D721Med (cell line): ENCODE measurements around the gene PIGU.

Experiments used
- DNase-seq: peaks from one replicate; pipeline ENCODE4 v3.0.0; 2011; ENCODE audit warnings: low spot score; ENCODE audit not compliant: insufficient read length
- FAIRE-seq: peaks from 2 replicates; lab custom pipeline; 2011; peaks lifted over from hg19 to GRCh38; lab: Jason Lieb, UNC
- TF ChIP-seq, protein P1 (sequence below): IDR thresholded peaks from 2 replicates; pipeline ENCODE4 v1.5.1; 2012; ENCODE audit warnings: mild to moderate bottlenecking, control low read depth; ENCODE audit not compliant: insufficient read depth; ENCODE audit errors: missing control alignments

Gene PIGU

DNA sequence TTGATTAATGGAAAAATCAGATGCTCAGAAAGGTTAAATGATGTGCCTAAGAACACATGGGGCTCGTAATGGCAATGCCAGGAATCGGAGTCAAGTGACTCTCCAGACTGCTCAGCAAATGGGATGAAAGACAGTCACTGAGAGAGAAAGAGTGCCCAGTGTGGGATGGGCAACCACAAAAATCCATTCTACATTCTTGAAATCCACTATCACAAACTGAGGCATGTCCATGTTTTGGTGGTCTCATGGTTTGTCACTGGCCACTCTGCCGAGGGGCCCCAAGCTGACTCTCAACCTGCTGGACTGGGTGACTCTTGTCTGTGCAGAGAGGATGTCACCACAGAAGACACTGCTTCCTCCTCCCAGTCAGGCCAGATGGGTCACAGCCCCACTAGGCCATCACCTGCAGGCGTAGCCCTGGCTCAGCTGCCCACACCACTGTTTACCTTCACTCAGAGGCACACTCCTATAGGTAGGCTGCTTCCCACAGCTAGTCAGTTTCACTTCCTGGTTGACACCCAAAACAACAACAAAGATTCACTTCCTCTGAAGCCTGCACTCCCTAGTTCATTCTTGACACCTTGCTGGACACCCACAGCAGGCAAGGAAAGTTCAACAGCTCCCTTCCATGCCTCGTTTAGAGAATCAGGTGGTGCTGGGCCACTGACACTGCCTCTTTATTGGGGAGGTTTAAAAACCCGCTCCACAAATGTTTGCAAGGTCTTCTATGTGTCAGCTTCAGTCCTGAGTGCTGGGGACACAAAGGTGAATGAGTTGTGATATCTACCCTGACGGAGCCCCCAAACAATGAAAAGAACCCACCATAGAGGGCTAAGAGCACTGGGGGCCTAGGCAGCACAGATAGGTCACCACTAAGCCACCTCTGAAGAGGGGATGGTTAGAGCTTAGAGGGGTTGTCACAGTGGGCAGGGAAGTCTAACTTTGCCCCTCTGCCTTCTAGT is 96.6 kb downstream of the PIGU start:
- DNase-seq = no peak
- FAIRE-seq = no peak
- TF ChIP-seq, protein P1, sequence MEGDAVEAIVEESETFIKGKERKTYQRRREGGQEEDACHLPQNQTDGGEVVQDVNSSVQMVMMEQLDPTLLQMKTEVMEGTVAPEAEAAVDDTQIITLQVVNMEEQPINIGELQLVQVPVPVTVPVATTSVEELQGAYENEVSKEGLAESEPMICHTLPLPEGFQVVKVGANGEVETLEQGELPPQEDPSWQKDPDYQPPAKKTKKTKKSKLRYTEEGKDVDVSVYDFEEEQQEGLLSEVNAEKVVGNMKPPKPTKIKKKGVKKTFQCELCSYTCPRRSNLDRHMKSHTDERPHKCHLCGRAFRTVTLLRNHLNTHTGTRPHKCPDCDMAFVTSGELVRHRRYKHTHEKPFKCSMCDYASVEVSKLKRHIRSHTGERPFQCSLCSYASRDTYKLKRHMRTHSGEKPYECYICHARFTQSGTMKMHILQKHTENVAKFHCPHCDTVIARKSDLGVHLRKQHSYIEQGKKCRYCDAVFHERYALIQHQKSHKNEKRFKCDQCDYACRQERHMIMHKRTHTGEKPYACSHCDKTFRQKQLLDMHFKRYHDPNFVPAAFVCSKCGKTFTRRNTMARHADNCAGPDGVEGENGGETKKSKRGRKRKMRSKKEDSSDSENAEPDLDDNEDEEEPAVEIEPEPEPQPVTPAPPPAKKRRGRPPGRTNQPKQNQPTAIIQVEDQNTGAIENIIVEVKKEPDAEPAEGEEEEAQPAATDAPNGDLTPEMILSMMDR = no peak

DNA sequence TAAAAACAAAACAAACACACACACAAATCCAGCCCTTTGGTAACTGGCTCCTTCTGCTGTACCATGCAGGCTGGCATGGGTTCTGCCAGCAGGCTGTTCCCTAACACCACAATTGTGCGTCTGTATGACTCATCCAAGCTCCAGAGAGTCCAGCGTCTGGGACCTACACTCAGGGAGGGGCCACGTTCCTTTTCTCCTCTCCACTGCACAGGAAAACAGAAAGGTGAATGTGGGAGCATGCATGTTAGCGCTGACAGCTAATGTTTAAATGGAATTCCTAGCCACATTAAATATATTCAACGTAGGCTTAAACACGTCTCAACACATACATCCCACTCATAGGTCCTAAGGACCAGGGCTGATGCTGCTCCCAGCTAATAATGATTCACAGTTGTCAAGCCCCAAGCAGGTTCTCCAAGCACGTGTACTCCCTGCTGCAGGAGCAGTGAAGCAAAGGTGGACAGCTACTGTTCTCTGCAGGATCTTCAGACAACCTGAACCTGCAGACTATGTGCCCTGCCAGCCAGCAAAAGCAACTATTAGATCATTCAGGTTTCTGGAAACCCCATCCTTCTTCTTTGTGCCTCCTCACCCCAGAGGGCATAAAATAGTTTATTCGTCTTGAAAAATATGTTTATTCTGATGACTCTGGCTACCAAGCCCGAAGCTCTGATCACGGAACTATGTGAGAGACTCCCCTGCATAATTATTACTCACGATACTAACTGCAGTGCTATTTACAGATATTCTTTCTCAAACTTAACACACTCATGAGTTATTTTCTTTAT is 97.5 kb downstream of the PIGU start:
- DNase-seq = no peak
- TF ChIP-seq, protein P1 = peak; percentile 43
- FAIRE-seq = no peak

DNA sequence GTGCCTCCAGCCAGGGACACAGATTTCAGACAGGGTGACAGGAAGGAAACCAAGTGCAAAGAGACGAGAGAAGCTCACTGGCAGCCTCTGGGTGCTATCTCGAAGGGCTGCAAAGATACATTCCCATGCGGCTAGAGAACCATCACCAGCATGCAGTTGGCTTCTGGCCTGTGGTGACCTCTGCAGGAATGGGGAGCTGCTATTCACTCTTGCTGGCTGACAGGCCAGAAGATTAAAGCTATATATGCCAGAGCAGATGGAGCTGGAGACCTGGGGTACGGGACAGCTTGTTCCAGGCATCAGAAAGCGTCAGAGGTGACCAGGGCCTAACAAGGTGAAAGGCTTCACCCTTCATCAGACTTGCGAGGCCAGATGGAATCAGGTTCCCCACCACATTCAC is 98.4 kb downstream of the PIGU start:
- FAIRE-seq (no peak), DNase-seq (no peak)
- TF ChIP-seq, protein P1 = no peak

DNA sequence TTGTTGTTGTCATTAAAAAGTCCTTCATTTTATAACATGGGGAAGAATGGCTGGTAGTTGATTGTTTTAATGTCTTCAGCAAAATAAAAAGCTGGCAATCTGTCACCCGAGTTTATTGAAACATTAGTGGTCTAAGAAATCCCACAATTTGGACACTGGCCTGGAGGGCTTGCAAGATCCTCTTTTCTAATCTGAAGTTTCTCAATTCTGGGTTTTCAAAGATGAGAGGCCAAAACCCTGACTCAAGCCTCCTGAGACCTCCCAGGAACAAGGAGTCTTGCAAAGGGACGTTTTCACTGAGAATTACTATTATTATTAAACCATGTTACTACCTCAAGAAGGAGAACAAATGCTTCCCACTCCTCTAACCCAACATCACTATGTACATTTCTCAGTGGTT is 98.9 kb downstream of the PIGU start:
- DNase-seq = no peak
- TF ChIP-seq, protein P1 = no peak
- FAIRE-seq = no peak

DNA sequence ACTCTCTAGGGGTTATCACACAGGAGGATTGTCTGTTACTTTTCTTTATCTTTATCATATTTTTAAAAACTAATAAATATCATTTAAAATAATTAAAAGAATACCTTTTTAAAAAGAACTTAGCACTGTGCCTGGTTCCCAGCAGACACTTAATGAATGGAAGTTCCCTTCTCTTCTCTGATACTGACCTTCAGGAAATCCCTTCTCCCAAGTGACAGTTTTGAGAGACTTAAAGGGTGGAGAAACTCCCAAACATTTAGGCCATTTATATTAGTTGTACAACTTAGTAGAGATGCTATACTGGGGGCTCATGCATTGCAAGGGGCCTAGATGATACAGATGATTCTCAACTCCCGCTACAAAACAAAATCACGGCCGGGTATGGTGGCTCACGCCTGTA is 99.8 kb downstream of the PIGU start:
- TF ChIP-seq, protein P1 = no peak
- DNase-seq (no peak), FAIRE-seq (no peak)

DNA sequence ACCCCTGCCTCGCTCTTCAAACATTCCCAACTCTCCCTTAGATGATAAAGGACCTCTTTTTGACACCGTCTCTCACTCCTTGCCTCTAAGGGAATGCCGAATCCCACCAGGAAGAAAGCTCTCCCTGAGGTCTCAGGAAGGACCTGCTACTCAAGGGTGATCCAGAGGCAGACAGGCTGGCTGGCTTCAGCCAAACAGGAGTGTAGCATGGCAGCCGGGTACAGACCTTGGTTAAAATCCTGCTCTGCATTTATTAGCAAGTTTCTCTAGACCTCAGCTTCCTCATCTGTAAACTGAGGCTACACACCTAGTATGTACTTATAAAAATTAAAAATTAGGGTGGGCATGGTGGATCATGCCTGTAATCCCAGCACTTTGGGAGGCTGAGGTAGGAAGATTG is 101.1 kb downstream of the PIGU start:
- TF ChIP-seq, protein P1 = no peak
- FAIRE-seq (no peak), DNase-seq (no peak)
